Panc1 (cell line): ENCODE results near the gene MYADM. TPM values are rescaled to one million over a fixed set of nuclear protein-coding genes. Genes with fewer than 3 reads are reported as not detected.

ENCODE experiments used
- ATAC-seq: fragments of 200-7000 bp; cut with Tn5 transposase; 2 replicates; pipeline ENCODE4 v1.9.1; 2020; ENCODE audit warnings: mild to moderate bottlenecking, moderate library complexity
- BruUV-seq: library from RNA; stranded (reverse); fragments of 400-500 nt; replicated peaks from 2 replicates; lab custom pipeline; 2021; lab: Mats Ljungman, UMichigan
- CTCF ChIA-PET: fragments of 300-600 bp; sonication (Branson Sonifier 250); formaldehyde crosslinking; loops from one replicate; lab custom pipeline; 2022; ENCODE audit warnings: antibody characterized with exemption; lab: Charles Lee
- POLR2A ChIA-PET: fragments of 300-600 bp; sonication (Branson Sonifier 250); formaldehyde crosslinking; loops from one replicate; lab custom pipeline; 2022; ENCODE audit warnings: antibody characterized with exemption; lab: Charles Lee
- DNase-seq: peaks from one replicate; pipeline ENCODE4 v3.0.0-alpha.2; 2010; ENCODE audit warnings: low read depth, low spot score
- H3K27ac ChIP-seq: 2 replicates; pipeline ENCODE4 v1.5.1; 2011; ENCODE audit warnings: mild to moderate bottlenecking, low read length, inconsistent platforms
- H3K27me3 ChIP-seq: fragments of 200-500 bp; sonication (Bioruptor generic); 2 replicates; pipeline ENCODE4 v1.6.0; 2014; ENCODE audit warnings: low read length, inconsistent platforms; ENCODE audit not compliant: control insufficient read depth, insufficient read depth
- H3K36me3 ChIP-seq: fragments of 200-500 bp; sonication (Bioruptor generic); 2 replicates; pipeline ENCODE4 v1.5.1; 2014; ENCODE audit warnings: inconsistent platforms, mild to moderate bottlenecking, low read length, moderate library complexity; ENCODE audit not compliant: control insufficient read depth, insufficient read depth
- H3K4me1 ChIP-seq: 2 replicates; pipeline ENCODE4 v1.5.1; 2011; ENCODE audit warnings: inconsistent platforms, mild to moderate bottlenecking, low read length, moderate library complexity; ENCODE audit not compliant: control insufficient read depth, insufficient read depth
- H3K4me3 ChIP-seq, 2 experiments: 2 replicates each; pipeline ENCODE4 v1.5.1; 2011 to 2012; ENCODE audit warnings: low read depth in 2 of 2, low read length in 2 of 2, mild to moderate bottlenecking in 2 of 2, inconsistent platforms in 1 of 2, moderate library complexity in 1 of 2
- H3K9me3 ChIP-seq: fragments of 200-500 bp; sonication (Bioruptor generic); 2 replicates; pipeline ENCODE4 v1.5.1; 2014; ENCODE audit warnings: low read depth, mild to moderate bottlenecking, inconsistent platforms, low read length, moderate library complexity; ENCODE audit not compliant: control insufficient read depth, insufficient read depth
- CTCF ChIP-seq: fragments of 450-650 bp; IDR thresholded peaks from 2 replicates; pipeline ENCODE4 v1.5.1; 2017; ENCODE audit warnings: mild to moderate bottlenecking
- POLR2AphosphoS5 ChIP-seq: IDR thresholded peaks from 2 replicates; pipeline ENCODE4 v1.6.1; 2012; ENCODE audit warnings: mild to moderate bottlenecking, low read depth, low read length, moderate library complexity
- SIN3A ChIP-seq: IDR thresholded peaks from 2 replicates; pipeline ENCODE4 v1.6.1; 2012; ENCODE audit warnings: low read depth, mild to moderate bottlenecking, low read length, moderate library complexity, borderline replicate concordance; ENCODE audit not compliant: insufficient read depth
- TCF7L2 ChIP-seq: IDR thresholded peaks from 2 replicates; pipeline ENCODE4 v1.6.1; 2011; ENCODE audit warnings: mild to moderate bottlenecking, low read depth, low read length, inconsistent platforms
- in situ Hi-C: cut with HindIII; loops from 2 replicates; pipeline ENCODE4 v1.10.0; 2016; ENCODE audit warnings: low sequenced_read_pairs, low pct_unique_long_range_greater_than_20kb
- intact Hi-C: fragments of 100-400 bp; cut with micrococcal nuclease; formaldehyde crosslinking; loops from one replicate; pipeline ENCODE4 v1.10.0; 2022; ENCODE audit not compliant: unreplicated experiment
- total RNA-seq: library from RNA; stranded (reverse); gene quantifications from one replicate; pipeline ENCODE4 v1.2.1, GENCODE V29; 2021; ENCODE audit not compliant: unreplicated experiment
- TF ChIP-seq, protein P1 (sequence below), 2 experiments: IDR thresholded peaks; 2 replicates each; pipeline ENCODE4 v1.6.1; 2011 to 2012; ENCODE audit warnings: low read depth in 2 of 2, control low read depth in 1 of 2, low read length in 1 of 2, mild to moderate bottlenecking in 1 of 2, moderate library complexity in 1 of 2; ENCODE audit not compliant: insufficient read depth in 1 of 2

The MYADM gene
- total RNA-seq, 1 experiment from 2014 or later = 469 TPM

DNA sequence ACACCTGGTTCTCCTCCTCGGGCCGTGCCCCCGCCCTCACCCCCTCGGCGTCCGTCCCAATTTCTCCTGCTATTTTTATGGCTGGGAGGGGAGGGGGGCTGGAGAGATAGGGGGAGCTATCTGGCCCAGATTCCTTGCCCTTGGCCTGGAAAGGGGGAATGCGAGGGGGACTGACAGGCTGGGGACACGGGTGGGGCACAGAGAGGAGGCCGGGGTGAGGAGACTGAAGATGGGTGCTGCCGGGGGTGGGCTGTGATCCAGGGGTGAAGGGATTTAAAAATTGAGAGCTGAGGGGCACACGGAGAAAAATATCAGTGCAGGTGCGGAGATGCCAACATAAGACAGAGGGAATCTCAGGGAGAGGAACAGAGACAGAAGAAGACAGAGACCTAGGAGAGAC is 16.6 kb downstream of the MYADM start:
- ATAC-seq = no peak
- Histone ChIP-seq H3K27me3 (no peaks in the 10 kb centered on the region), H3K36me3 (no peaks in the 10 kb centered on the region), H3K27ac (no peak overlapping the region), H3K4me3 (no peak overlapping the region), H3K9me3 (no peaks in the 10 kb centered on the region), H3K4me1 (peaks cover 22% of the 10 kb centered on the region)
- ChIA-PET POLR2A (interaction anchor here (1.3 kb wide), 1 partner anchor 58 kb away, joined by 8 read pairs; no protein-coding TSS in a partner anchor), CTCF (interaction anchor here (0.7 to 2.7 kb wide), 2 partner anchors 74 to 146 kb away, joined by 3 to 11 read pairs; no protein-coding TSS in a partner anchor)
- no peak for DNase-seq
- no TSS peak for BruUV-seq
- in situ Hi-C loops (no loop called here), intact Hi-C loops (no loop called here)
- TF ChIP-seq TCF7L2 (no peak), POLR2AphosphoS5 (no peak), CTCF (no peak), SIN3A (no peak)
- TF ChIP-seq, protein P1, sequence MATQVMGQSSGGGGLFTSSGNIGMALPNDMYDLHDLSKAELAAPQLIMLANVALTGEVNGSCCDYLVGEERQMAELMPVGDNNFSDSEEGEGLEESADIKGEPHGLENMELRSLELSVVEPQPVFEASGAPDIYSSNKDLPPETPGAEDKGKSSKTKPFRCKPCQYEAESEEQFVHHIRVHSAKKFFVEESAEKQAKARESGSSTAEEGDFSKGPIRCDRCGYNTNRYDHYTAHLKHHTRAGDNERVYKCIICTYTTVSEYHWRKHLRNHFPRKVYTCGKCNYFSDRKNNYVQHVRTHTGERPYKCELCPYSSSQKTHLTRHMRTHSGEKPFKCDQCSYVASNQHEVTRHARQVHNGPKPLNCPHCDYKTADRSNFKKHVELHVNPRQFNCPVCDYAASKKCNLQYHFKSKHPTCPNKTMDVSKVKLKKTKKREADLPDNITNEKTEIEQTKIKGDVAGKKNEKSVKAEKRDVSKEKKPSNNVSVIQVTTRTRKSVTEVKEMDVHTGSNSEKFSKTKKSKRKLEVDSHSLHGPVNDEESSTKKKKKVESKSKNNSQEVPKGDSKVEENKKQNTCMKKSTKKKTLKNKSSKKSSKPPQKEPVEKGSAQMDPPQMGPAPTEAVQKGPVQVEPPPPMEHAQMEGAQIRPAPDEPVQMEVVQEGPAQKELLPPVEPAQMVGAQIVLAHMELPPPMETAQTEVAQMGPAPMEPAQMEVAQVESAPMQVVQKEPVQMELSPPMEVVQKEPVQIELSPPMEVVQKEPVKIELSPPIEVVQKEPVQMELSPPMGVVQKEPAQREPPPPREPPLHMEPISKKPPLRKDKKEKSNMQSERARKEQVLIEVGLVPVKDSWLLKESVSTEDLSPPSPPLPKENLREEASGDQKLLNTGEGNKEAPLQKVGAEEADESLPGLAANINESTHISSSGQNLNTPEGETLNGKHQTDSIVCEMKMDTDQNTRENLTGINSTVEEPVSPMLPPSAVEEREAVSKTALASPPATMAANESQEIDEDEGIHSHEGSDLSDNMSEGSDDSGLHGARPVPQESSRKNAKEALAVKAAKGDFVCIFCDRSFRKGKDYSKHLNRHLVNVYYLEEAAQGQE (IDR thresholded peaks at IDR 0.05; ENCODE audit: insufficient read depth in 1 of 2, low read depth in 2 of 2, low read length in 1 of 2) = no peak

DNA sequence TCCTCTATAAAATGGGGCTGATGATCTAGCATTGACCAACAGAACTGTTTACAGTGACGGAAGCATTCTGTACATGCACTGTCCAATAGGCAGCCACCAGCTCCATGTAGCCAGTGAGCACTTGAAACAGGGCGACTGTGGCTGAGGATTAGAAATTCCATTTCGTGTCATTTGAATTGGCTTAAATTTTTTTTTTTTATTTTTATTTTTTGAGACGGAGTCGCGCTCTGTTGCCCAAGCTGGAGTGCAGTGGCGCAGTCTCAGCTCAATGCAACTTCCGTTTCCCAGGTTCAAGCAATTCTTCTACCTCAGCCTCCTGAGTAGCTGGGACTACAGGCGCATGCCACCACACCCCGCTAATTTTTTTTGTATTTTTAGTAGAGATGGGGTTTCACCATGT is 17.4 kb downstream of the MYADM start:
- Histone ChIP-seq H3K27me3 (no peaks in the 10 kb centered on the region), H3K4me1 (peaks cover 21% of the 10 kb centered on the region), H3K4me3 (no peak overlapping the region), H3K36me3 (no peaks in the 10 kb centered on the region), H3K9me3 (no peaks in the 10 kb centered on the region), H3K27ac (no peak overlapping the region)
- intact Hi-C loops = no loop called here
- in situ Hi-C loops = no loop called here
- ATAC-seq (no peak), DNase-seq (no peak)
- BruUV-seq = no TSS peak
- TF ChIP-seq, protein P1 (IDR thresholded peaks at IDR 0.05; ENCODE audit: insufficient read depth in 1 of 2, low read depth in 2 of 2, low read length in 1 of 2) = no peak
- no peak for TF ChIP-seq CTCF
- no peak for TF ChIP-seq TCF7L2
- TF ChIP-seq SIN3A = no peak
- no peak for TF ChIP-seq POLR2AphosphoS5
- ChIA-PET CTCF (no interaction called here), POLR2A (no interaction called here)
